OCI-LY3 (cell line): Measurements from ENCODE around the gene ADGRG1.

Source experiments
- EZH2phosphoT487 ChIP-seq: fragments of 200-600 bp; shearing (Covaris generic); IDR thresholded peaks from 2 replicates; pipeline ENCODE4 v1.6.1; 2018; ENCODE audit warnings: antibody characterized with exemption, mixed run types, low read depth
- TF ChIP-seq, protein P1 (sequence below): fragments of 200-600, 300-600 bp; sonication (generic); IDR thresholded peaks from 2 replicates; pipeline ENCODE4 v1.5.1; 2014; ENCODE audit warnings: antibody characterized with exemption, low read length, low read depth

DNA sequence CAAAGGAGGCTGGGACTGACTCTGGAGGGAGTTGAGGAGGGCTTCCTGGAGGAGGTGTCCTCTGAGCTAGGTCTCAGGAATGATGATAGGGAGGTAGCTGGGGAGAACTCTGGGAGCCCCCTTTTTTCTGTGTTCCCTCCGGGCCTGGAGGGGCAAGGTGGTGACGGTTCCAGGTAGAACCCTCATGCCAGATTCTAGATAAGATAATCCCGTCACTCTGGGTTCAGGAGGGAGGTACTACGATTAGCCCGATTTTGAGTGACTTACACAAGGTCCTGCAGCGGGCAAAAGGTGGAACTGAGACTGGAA lies 21.0 kb downstream of the ADGRG1 start:
- TF ChIP-seq, protein P1, sequence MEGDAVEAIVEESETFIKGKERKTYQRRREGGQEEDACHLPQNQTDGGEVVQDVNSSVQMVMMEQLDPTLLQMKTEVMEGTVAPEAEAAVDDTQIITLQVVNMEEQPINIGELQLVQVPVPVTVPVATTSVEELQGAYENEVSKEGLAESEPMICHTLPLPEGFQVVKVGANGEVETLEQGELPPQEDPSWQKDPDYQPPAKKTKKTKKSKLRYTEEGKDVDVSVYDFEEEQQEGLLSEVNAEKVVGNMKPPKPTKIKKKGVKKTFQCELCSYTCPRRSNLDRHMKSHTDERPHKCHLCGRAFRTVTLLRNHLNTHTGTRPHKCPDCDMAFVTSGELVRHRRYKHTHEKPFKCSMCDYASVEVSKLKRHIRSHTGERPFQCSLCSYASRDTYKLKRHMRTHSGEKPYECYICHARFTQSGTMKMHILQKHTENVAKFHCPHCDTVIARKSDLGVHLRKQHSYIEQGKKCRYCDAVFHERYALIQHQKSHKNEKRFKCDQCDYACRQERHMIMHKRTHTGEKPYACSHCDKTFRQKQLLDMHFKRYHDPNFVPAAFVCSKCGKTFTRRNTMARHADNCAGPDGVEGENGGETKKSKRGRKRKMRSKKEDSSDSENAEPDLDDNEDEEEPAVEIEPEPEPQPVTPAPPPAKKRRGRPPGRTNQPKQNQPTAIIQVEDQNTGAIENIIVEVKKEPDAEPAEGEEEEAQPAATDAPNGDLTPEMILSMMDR, result no peak
- TF ChIP-seq EZH2phosphoT487, result no peak
